Measurements from ENCODE around the gene SMS.
"Not testable (repeated sequence)": the region's sequence is repeated elsewhere in the genome, so short reads cannot be mapped to it uniquely, and the experiment has no call there.

SMS gene

GRCh38 chrX:21950557-21950956 lies 10.0 kb downstream of the SMS start:
- DNase-seq (ENCODE audit: low read depth in 2 of 2, low spot score in 1 of 2): not testable (repeated sequence)

- no peak for DNase-seq (ENCODE audit: low read depth in 2 of 2, low spot score in 1 of 2)
Measured at GRCh38 chrX:21952624-21953023, 12.1 kb downstream of the SMS start.

- DNase-seq (ENCODE audit: low read depth in 2 of 2, low spot score in 1 of 2): not testable (repeated sequence)
Measured at GRCh38 chrX:21953195-21953830, 12.8 kb downstream of the SMS start.

- DNase-seq (ENCODE audit: low read depth in 2 of 2, low spot score in 1 of 2): no peak
Measured at GRCh38 chrX:21955403-21956189, 15.1 kb downstream of the SMS start.

GRCh38 chrX:21956783-21957182 lies 16.3 kb downstream of the SMS start:
- DNase-seq (ENCODE audit: low read depth in 2 of 2, low spot score in 1 of 2): no peak

GRCh38 chrX:21958187-21958586 lies 17.7 kb downstream of the SMS start:
- DNase-seq (ENCODE audit: low read depth in 2 of 2, low spot score in 1 of 2): no peak

- DNase-seq (ENCODE audit: low read depth in 2 of 2, low spot score in 1 of 2): no peak
Measured at GRCh38 chrX:21958916-21959315, 18.4 kb downstream of the SMS start.

GRCh38 chrX:21959362-21960051 lies 19.0 kb downstream of the SMS start:
- no peak for DNase-seq (ENCODE audit: low read depth in 2 of 2, low spot score in 1 of 2)

GRCh38 chrX:21960569-21961541 lies 20.3 kb downstream of the SMS start:
- no peak for DNase-seq (ENCODE audit: low read depth in 2 of 2, low spot score in 1 of 2)

- DNase-seq (ENCODE audit: low read depth in 2 of 2, low spot score in 1 of 2): no peak
Measured at GRCh38 chrX:21962361-21962760, 21.9 kb downstream of the SMS start.

GRCh38 chrX:21963269-21963668 lies 22.8 kb downstream of the SMS start:
- DNase-seq (ENCODE audit: low read depth in 2 of 2, low spot score in 1 of 2): no peak

GRCh38 chrX:21963731-21964405 lies 23.4 kb downstream of the SMS start:
- no peak for DNase-seq (ENCODE audit: low read depth in 2 of 2, low spot score in 1 of 2)

- no peak for DNase-seq (ENCODE audit: low read depth in 2 of 2, low spot score in 1 of 2)
Measured at GRCh38 chrX:21966866-21967265, 26.4 kb downstream of the SMS start.

- DNase-seq (ENCODE audit: low read depth in 2 of 2, low spot score in 1 of 2): no peak
Measured at GRCh38 chrX:21968333-21968732, 27.8 kb downstream of the SMS start.

GRCh38 chrX:21970326-21970725 lies 29.8 kb downstream of the SMS start:
- DNase-seq (ENCODE audit: low read depth in 2 of 2, low spot score in 1 of 2): no peak

GRCh38 chrX:21972046-21972445 lies 31.5 kb downstream of the SMS start:
- no peak for DNase-seq (ENCODE audit: low read depth in 2 of 2, low spot score in 1 of 2)

- DNase-seq (ENCODE audit: low read depth in 2 of 2, low spot score in 1 of 2): no peak
Measured at GRCh38 chrX:21972721-21973120, 32.2 kb downstream of the SMS start.

- no peak for DNase-seq (ENCODE audit: low read depth in 2 of 2, low spot score in 1 of 2)
Measured at GRCh38 chrX:21973321-21974010, 33.0 kb downstream of the SMS start.

- DNase-seq (ENCODE audit: low read depth in 2 of 2, low spot score in 1 of 2): no peak
Measured at GRCh38 chrX:21974011-21974385, 33.5 kb downstream of the SMS start.

- DNase-seq (ENCODE audit: low read depth in 2 of 2, low spot score in 1 of 2): no peak
Measured at GRCh38 chrX:21975242-21975641, 34.7 kb downstream of the SMS start.
